NCI-H2081 treated with DMSO at 0.1 percent for 48 hours (cell line): ENCODE measurements around the gene URGCP.
"Not testable (repeated sequence)": the region's sequence is repeated elsewhere in the genome, so short reads cannot be mapped to it uniquely, and the experiment has no call there.

ENCODE experiments used
- DNase-seq: peaks from one replicate; lab custom pipeline; 2025; lab: John Stamatoyannopoulos, UW

Gene URGCP

DNA sequence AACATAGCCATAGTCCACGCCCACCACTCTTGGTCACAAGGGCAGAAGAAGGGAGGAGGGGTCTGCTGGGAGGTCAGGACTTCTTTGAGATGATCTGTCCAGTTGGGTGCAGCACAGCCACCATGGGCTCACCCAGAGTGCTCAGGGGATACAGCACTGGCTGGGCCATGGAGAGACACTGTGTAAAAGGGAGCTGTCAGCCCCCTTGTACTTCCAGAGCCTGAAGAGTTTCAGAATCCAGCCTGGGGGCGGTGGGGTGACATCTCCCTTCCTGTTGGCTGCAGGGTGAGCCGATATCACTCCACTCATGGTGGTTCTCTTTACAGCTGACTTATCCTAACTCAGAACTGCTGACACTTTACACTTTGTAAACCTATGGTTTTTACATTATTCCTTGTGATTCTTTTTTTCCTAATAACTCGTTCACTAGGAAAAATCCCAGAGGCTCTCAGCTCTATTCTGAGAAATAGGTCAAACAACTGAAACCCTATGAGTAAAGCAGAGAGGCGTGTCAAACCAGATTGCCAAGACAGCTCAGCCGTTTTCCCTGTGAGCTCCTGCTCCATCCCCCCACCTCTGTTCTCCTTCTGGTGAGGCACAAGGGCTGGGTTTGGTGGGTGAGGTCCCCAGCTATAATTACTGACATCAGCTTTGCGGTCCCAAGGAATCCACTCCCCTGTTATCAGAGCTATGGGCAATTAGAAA is 33.8 kb downstream of the URGCP start:
- no peak for DNase-seq

DNA sequence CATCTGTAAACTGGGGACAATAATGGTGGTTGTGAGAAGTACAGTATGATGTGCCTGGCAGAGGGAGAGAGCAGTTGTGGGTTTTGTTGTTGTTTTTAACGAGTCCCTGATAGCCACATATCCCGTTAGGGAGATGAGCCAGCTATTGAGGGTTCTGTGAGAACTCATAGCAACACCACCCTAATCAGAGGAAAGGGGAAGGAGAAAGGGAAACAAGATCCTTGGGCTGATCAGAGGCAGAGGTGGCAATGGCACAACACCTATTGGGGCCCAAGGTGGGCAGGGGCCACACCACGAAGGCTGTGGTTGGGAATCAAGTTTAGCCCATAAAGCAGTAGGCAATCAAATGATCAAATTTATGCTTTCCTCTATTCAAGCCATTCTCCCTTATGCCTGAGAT is 35.3 kb downstream of the URGCP start:
- DNase-seq, result no peak

DNA sequence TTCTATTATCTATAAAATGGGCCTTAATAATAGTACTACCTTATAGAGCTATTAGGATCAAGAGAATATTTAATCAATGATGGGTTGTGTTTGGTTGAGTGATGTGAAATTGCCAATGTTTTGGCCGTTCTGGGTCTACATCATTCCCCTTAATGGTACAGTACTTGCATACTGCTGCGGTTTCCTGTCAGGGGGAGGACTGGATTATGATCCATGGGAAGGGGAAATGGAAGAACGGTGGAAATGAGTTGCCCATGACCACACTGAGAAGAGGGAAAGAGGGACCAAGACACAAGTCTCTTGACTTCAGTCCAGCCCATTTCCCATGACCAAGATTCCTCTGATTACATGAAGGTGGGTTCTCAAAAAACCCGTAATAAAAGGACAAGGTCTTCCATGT is 36.1 kb downstream of the URGCP start:
- no peak for DNase-seq

DNA sequence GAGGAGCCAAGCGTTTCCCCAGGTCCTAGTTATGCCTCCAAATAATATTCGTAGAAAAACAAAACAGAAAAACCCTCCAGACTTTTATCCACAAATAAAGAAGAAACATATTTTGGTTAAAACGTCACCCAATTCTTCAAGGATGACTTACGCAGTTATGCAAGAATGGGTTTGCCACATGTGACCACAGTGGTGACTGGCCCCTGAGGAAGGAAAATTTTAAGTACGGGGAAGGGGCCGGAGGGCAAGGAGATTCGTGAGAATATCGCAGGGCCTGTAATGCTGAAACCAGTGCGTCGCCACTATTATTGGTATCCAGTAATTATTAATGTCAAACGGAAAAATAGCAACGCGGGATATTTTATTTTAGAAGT is 36.5 kb downstream of the URGCP start:
- DNase-seq, result no peak

- DNase-seq, result peak; percentile 73
Observed at GRCh38 chr7:43869006-43869866, 37.2 kb downstream of the URGCP start, which contains the start of gene MRPS24. Gene MRPS24 (minus strand): TSS chr7:43869517. CDS start chr7:43869495, 22 bp downstream.

GRCh38 chr7:43868681-43869005 is 37.8 kb downstream of the URGCP start:
- DNase-seq, result no peak

DNA sequence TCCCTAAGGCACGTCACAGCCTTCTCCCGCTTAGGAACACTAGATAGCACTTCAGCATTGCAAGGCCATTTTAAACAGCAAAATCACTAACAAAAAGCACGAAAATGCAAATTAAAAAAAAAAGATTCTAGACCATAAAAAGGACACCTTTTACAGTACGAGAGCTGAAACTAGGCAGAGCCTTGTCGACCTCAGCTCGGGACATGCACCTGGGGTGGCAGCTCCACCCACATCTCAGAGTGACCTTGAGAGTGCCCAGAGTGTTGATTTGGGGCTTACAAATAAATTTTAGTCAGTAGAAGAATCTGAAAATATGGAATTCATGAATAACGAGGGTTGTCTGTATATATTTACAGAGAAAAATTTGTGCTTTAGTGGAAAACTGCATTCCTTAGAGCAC is 38.2 kb downstream of the URGCP start:
- no peak for DNase-seq

DNA sequence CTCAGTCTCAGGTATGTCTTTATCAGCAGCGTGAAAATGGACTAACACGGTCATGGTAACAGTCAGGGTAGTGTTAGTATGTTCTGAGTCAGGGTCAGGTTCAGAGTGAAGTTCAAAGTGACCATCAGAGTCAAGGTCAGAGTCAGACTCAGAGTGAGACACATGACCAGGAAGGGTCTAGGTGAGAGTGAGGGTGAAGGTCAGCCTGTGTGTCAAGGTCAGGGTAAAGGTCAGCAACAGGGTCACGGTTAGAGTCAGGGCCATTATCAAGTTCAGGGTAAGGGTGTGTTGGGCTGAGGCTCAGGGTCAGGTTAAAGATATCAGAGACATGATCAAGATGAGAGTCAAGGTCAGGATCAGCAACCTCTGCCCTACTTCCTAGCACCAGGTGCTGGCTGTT is 41.1 kb downstream of the URGCP start:
- no peak for DNase-seq

DNA sequence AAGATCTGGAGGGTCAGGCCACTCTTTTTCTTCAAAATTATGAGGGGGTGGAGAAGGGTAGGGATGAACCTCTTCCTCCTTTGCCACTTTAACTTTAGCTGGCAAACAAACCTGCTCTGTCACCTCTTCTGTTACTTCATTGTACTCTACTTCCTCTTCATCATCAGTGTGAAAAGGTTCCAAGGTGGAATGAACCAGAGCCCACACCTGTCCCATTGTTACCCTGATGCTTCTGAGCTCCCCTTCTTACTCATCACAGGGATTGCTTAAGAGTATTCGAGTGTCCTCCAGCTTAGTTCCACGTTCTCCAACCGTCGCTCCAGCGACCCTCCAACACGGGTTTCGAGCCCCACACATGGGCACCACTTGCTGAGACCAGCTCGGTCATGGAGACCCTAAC is 42.3 kb downstream of the URGCP start:
- no peak for DNase-seq

DNA sequence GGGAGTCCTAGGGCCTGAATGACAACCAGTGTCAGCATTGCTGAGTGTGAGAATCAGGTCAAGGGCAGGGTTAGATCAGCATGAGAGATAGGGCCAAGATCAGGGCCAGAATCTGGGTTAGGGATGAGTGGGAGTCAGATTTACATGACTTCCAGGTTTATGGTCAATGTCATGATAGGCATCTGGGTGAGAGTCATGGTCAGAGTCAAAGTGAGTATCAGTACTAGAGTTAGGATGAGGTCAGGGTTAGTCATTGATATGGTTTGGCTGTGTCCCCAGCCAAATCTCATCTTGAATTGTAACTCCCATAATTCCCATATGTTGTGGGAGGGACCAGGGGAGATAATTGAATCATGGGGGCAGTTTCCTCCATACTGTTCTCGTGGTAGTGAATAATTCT is 49.4 kb downstream of the URGCP start:
- DNase-seq, result no peak

GRCh38 chr7:43856316-43856715 is 50.1 kb downstream of the URGCP start:
- DNase-seq, result no peak

DNA sequence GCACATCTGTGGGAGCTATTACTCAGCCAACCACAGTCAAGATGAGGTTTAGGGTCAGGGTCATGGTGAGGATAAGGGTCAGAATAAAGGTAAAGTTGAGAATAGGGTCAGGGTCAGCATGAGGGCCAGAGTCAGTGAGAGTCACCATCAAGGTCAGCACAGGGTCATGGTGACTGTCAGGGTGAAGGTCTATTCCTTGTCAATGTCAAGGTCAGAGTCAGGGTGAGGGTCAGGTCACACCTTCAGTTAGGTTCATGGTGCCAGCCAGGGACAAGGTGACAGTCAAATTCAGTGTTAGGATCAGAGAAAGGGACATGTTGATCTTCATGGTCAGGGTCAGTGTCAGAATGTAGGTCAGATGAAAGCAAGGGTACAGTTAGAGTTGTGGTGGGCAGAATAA is 51.2 kb downstream of the URGCP start:
- DNase-seq, result no peak

DNA sequence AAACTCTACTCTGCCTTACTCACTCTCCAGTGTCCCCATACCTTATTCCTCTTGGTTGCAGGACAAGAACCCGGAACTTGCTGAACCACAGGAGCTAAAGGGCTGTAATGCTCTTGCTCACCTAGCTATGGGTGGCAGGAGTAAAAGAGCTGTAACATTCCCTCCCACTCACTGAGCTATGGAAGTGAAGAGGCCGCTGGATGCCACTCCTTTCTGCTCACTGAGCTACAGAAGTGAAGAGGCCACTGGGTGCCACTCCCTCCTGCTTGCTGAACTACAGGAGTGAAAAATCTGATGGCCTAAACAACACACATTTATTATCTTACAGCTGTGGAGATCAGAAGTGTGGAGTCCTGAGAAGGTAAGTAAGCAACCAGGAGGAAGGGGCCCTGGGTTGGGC is 54.6 kb downstream of the URGCP start:
- DNase-seq, result no peak

DNA sequence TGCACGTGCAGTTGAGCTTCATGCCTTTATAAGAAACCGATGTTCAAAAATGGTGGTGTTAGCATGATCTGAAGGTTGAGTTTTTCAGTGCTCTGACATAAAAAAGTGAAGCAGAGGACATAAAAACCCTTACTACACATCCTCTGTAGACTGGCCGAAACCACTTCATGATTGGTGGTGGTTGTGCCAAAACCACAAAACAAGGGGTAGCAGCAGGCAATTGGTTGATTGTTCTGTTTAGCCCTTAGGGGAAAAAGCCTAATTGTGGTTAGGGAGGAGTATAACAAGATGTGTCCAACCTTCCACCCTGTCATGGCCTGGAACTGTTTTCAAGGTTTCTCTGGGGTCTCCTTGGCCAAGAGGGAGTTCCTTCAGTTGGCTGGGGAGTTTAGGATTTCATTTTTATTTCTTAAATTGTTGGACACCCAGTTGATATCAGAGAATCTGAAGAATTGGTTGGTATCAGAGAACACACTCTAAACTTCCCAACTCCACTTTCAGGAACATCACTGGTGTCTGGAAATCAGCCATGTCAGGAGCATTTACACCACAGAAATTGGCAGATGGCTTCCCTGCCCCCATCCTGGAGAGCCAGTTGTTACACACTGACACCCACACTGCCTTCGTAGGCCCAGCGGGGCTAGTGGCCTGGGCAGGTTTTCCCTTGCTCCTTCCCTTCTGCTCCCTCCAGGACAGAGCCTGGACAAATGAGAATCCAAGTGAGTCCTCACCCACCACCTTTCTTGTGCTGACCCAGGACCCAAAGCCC is 55.9 kb downstream of the URGCP start:
- DNase-seq, result no peak

GRCh38 chr7:43849047-43849446 is 57.3 kb downstream of the URGCP start:
- no peak for DNase-seq

- no peak for DNase-seq
Observed at GRCh38 chr7:43847496-43847895, 58.9 kb downstream of the URGCP start.

DNA sequence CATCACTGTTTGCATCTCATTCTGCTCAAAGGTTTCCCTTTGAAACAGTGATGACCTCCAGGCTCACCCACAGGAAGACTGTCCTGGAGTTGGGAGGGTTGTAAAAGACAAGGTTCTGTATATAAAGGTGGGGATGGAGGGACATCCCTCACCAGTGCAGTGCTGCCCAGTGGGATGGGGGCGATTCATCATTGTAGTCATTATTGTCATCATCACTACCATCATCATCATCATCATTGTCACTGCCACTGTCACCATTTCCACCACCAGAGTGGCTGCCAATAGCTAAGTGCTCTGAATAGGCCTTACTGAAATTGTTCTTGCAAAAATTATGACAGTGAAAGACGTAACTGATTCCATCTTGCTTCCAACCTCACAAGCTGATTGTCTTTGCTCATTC is 61.7 kb downstream of the URGCP start:
- no peak for DNase-seq

DNA sequence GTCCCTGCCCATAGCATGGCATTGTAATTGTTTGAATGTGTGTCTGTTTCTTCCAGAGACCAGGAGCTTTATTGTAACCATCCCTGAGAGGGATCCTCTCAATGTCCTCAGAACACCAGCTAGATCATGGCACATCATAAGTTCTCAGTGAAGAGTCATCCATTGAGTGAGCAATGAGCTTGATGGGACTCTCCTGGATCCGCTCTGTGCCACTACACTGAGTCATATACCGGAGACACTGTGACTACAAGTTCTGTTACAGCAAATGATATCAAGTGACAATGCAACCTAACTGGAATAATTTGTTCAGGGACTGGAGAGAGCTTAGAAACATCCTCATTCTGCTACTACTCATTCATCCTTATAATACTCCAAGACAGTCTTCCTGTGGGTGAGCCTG is 62.1 kb downstream of the URGCP start:
- no peak for DNase-seq

DNA sequence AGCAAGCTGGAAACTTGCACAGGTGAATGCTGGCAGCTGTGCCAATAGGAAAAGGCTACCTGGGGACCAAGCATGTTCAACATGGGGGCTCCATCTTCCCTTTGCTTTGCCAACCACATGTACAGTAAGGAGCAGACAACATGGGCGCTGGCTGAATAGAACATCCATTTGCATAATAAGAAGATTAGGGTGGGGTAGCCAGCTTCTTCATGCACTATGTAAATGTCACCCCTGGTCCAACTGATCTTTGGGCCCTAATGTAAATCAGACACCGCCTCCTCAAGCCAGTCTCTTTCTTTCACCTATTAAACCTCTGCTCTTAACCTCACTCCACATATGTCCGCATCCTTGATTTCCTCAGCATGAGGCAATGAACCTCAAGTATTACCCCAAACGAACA is 63.1 kb downstream of the URGCP start:
- no peak for DNase-seq

GRCh38 chr7:43838201-43838658 is 68.2 kb downstream of the URGCP start:
- DNase-seq, result no peak

DNA sequence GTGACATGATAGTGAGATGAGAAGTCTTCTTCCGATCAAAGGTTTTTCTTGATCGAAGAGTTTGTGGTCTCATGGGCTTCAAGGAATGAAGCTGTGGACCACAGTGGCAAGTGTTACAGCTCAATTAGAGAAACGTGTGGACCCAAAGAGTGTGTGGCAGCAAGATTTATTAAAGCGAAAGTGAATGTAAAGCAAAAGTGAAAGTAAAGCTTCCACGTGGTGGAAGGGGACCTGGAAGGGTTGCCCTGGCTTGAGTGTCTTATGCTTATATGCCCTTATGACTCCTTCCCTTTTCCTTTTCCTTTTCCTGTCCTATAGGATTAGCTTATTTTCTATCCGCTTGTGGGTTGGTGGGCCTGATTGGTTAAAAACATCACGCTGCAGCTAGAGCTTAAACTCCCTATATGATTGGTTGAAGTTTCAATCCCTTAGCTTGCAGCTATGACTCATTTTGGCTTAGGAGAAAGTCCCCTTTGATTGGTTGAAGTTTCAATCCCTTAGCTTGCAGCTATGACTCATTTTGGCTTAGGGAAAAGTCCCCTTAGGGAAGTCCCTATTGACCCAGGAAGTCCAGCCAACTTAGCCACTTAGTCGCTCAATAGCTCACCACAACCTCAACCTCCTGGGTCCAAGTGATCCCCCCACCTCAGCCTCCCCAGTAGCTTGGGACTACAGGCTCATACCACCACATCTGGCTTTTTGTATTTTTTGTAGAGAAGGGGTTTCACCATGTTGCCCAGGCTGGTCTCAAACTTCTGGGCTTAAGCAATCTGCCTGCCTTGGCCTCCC is 71.7 kb downstream of the URGCP start:
- DNase-seq, result no peak

GRCh38 chr7:43830917-43831316 is 75.5 kb downstream of the URGCP start:
- not testable (repeated sequence) for DNase-seq
